GM15510 (cell line): Measurements from ENCODE around the gene CCBE1.

ENCODE experiments used
- POLR2A ChIP-seq: IDR thresholded peaks from 3 replicates; pipeline ENCODE4 v1.6.1; 2011; ENCODE audit warnings: borderline replicate concordance; ENCODE audit not compliant: insufficient read length; ENCODE audit errors: extremely low read depth

The CCBE1 gene

DNA sequence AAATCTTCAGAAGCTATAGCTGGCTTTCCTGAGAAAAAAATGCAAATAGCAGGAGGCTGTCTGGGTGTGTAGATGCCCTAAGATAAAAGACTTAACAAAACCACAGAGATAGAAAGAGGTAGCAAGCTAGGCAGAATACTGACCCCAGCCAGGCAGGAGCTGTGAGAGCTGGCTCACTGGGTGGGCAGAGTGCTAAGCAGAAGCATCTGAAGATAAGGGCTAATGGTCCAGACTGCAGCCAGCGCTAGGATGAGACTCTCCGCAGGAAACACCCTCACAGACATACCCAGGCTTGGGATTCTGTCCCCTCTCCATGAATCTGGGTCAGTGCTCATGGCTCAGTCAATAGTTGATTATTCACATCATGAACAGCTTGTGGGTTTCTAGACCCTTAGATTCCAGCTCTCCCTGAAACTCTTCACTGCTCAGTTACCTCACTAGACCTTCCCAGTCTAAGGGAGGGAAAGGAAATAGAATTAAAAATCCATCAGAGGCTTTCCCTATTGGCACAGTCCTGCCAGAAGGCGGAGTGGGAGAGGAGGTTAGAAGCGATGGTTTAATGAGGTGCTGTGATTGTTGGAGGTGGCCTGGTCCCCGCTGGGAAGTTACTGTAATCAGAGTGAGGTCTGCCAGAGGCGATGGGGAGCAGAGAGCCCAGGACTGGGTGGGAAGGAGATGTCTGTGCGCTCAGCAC, 21.4 kb upstream of the CCBE1 start:
- TF ChIP-seq POLR2A = no peak

DNA sequence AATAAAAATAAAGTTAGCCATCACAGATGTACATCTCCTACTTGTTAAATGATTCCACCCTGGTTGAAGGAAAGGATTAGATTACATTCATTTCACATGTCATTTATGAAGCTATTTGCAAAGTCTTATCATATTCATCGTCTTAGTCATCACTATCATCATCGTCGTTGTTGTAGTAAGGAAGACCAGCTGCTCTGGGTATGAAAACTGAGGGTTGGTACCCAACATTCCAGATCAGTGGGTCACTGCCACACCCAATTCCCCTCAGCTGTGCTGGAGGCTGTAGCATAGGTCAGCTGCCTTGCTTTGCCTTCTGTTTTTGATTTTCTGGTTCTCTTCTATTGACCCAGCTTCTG, 20.9 kb upstream of the CCBE1 start:
- no peak for TF ChIP-seq POLR2A

DNA sequence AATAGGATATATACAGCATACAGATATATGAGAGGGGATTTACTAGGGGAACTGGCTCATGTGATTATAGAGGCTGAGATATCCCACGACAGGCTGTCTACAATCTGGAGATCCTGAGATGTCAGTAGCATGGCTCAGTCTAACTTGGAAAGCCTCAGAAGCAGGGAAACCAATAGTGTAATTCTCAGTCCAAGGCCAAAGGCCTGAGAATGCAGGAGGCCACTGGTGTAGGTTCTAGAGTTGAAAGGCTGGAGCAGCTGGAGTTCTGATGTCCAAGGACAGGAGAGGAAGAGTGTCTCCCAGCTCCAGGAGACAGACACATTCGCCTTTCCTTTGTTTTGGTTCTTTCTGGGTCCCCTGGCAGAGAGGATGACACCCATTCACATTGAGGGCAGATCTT, 20.1 kb upstream of the CCBE1 start:
- no peak for TF ChIP-seq POLR2A

DNA sequence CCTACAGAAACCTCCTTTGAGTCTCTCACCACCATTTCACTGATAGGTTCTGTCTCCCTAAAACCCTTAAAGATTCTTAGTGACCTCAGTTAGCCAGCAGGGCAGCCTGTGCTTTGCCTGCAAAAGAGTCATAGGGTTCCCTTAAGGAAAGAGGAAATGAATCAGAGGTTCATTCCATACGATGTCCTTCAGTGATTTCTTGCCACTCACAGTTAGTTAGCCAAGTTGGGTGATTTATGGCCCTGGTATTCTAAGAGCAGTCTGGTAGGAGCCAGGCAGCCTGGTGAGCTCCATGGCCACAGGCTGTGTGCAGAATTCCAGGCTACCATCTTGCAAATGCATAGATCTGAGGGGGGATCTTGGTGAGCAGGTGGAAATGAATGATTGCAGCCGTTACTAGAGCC, 18.7 kb upstream of the CCBE1 start:
- TF ChIP-seq POLR2A = no peak

DNA sequence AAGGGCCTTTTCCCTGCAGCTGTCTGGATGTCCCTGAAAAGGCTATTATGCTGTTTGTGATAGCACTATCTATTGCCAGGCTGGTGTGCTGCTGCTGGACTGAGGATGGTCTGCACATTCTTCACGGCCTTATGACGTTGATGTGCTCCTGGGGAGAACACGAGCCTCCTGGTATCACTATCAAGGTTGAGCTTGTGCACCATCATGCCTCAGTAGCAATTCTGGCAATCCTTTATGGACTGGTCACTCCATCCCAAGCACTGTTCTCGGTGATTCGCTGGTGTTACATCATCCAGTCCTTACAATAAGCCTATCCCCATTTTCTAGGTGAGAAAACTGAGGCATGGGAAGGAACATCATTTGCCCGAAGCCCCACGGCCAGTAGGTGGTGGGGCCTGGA, 18.2 kb upstream of the CCBE1 start:
- no peak for TF ChIP-seq POLR2A

DNA sequence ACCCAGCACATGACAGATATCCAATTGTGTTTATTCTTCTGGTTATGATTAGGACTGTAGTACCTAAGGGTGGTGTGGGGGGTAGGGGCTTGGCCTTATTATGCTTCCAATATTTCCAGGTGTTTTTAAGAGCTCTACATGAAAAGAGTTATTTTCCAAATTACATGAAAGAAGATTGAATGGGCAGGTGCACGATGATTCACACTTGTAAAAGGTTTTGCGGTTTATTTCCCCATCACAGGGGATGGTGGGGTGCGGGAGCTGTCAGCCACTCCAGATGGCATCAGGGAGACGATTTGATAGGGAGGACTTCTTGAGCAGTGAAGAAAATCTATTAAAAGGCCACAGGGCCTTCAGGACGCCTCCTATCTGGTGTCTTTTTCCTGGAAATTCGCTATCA, 15.1 kb upstream of the CCBE1 start:
- no peak for TF ChIP-seq POLR2A

DNA sequence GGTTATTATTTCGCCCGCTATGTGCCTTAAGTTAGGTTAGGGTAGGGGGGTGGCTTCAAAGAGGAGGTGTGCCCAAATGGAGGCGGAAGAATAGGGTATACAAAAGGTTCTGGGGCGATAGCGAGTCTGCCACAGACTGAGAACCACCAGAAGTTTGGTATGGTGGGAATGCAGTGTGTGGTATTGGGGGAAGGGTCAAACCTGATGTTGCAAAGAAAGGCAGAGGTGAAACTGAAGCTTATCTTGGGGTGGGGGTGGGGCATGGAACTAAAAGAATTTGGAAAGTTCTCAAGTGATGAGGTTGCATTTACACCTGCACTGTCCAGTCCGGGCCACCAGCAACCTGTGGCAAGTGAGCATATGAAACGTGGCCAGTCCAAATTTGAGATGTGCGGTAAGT, 11.8 kb upstream of the CCBE1 start:
- TF ChIP-seq POLR2A = no peak

DNA sequence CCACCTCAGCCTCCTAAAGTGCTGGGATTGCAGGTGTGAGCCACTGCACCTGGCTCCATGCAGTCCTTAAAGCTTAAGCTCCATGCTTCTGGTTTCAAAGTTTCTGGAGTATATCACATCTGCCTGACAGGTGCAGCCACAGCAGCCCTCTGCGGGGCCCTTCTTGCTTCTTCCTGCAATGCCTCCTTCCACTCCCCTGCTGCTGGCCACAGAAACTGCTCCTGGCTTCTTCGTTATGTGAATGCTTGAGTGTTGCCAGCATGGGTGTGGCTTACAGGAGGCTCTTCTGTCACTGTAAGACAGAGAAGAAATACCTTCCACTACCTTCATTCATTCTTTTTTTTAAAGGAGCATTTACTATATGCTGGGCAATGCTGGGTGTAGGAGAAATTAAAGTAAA, 10.1 kb upstream of the CCBE1 start:
- no peak for TF ChIP-seq POLR2A

DNA sequence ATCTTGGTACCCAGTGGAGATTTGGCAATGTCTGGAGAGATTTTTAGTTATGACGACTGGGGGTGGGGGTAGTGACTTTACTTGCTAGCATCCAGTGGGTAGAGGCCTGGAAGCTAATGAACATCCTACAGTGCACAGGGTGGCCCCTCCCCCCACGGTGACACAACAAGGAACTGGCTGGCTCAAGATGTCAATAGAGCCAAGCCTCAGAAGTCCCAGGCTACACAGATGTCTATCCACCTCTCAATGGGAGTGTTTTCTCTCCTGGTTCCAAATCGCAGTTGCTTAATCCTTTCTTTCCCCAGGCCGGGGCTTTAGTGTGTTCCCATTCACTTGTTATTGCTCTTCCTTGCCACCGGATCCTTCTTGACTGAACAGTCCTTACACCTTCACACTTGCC, 9.3 kb upstream of the CCBE1 start:
- no peak for TF ChIP-seq POLR2A

DNA sequence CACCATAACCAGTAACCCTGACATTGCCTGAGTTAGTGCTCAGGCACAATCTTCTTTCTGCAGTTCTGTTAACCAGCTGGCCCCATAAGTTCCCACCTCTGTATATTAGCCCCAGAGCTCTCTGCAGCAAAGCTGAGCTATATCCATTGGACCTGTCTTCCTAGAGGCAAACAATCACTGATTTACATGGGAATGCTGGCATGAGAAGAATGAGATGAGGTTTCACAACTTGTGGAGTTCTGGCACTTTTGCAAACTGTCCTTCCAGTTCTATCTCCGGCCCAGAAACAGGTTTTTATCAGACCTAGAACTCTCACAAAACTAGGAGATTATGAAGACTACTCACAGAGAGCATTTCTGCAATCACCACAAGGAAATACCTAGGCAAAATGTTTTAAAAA, 7.9 kb upstream of the CCBE1 start:
- TF ChIP-seq POLR2A = no peak

DNA sequence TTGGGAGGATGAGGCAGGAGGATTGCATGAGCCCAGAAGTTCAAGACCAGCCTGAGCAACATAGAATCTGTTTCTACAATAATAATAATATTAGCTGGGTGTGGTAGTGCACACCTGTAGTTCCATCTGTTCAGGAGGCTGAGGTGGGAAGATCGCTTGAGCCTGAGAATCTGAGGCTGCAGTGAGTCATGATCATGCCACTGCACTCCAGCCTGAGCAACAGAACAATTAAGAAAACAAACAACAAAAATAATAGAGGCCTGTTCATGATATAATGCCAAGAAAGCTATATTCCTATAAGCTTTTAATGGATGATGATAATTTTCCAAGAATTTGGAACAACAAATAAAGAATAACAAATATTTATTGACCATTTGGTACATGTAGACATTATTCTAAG, 6.9 kb upstream of the CCBE1 start:
- TF ChIP-seq POLR2A = no peak

DNA sequence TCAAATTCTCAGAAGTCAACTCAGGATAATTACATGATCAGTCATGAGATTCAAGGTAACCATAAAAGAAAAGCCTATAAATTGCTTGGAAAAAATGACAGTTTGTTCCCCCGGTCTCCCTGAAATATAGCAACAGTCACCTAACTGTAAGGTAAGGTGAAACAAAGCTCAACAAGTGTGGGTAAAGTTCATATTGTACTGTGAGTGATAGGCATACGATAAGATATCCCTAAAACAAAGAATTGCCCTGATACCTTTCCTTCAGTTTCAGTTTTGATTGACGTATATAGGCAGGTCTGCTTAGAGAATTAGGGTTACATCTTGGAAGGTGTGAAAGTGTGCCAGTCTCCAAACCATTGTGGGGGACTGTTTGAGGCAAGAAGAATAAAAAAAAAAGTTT, 4.0 kb upstream of the CCBE1 start:
- TF ChIP-seq POLR2A = no peak

DNA sequence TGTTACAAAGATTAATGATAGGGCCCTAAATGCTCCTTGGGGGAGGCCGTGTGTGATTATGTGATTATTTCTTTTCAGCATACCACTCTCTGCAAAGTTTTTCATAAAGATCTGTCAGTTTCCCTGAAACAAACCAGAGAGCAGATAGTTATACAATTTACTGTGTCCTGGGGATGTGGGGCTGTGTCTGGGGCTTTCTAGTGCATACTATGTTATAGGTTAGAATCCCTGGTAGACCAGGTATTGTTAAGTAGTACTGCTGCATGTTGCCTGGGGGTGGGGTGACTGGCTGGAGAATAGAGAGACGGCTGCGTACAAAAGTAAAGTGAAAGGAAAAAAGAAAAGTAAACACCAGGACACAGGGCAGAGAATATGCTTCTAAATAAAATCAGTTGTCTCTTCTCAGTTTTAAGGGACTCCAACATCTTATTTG, 3.3 kb upstream of the CCBE1 start:
- TF ChIP-seq POLR2A = no peak

DNA sequence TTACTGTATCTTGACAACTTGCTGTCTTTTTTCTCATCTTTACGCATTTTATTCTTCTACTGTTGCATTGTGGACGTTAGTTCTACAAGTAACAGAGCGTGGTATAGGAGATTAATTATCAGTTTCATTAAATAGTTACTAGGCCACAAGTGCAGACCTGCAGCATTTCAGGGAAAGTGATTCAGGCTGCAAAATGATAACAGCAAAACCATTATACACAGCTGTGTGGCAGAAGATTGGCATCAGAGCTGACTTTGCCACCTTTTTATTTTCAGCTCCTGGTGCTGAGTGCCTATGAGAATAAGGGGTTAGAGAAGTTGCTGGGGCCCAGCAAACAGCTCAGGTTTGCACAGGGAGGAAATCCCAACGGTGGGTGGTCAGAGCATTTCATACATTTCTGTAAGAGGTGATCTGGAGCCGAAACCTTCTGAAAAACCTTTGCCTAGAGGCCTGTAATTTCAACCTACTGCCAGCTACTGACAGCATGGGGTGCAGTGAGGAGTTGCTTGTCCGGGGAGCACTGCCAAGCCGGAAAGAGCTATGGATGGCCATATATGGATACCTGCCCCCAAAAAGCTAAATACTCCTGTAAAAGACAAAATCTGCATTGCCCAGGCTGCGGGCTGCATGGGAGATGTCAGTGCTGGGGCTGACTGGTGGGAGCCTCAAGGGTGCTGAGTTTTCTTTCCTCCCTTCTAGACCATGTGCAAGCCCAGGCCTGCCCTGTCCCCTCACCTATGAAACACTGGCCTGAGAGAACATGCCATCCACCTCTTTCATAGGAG, 2.7 kb upstream of the CCBE1 start:
- TF ChIP-seq POLR2A = no peak

DNA sequence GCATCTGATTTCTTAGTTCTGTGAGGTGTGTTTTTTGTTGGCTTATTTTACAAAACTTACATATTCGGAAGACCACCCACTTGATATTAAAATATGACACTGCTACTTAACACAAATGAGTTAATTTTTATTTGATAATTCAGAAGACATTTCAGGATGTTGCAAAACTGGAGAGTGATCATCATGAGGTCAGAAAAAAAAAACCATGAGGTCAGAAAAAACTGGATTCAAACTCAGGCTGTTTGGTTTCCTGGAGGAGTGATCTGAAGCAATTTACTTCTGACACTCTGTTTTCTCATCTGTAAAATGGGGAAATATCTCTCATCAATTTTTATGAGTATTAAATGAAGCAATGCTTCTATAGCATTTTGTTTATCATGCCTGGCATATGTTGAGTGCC, 1.8 kb upstream of the CCBE1 start:
- TF ChIP-seq POLR2A = no peak
